NB4 (cell line): Measurements from ENCODE around the gene GIMD1.
"Not testable (repeated sequence)": the region's sequence is repeated elsewhere in the genome, so short reads cannot be mapped to it uniquely, and the experiment has no call there.

Source experiments
- DNase-seq: peaks from one replicate; pipeline ENCODE4 v3.0.0; 2010; ENCODE audit warnings: low read depth
- H3K4me3 ChIP-seq: one replicate; pipeline ENCODE4 v1.5.1; 2011; ENCODE audit warnings: mild to moderate bottlenecking, low read depth, low read length, moderate library complexity
- MYC ChIP-seq: IDR thresholded peaks from 2 replicates; pipeline ENCODE4 v1.6.1; 2011; ENCODE audit warnings: low read depth, low read length
- POLR2A ChIP-seq: IDR thresholded peaks from 2 replicates; pipeline ENCODE4 v1.6.1; 2011; ENCODE audit warnings: mild to moderate bottlenecking; ENCODE audit not compliant: insufficient read length; ENCODE audit errors: extremely low read depth
- TF ChIP-seq, protein P1 (sequence below): IDR thresholded peaks from 2 replicates; pipeline ENCODE4 v1.6.1; 2011; ENCODE audit warnings: low read depth, low read length
- TF ChIP-seq, protein P2 (sequence below): IDR thresholded peaks from one replicate; pipeline ENCODE4 v1.5.1; 2012; ENCODE audit warnings: low read depth, low read length

Gene GIMD1

DNA sequence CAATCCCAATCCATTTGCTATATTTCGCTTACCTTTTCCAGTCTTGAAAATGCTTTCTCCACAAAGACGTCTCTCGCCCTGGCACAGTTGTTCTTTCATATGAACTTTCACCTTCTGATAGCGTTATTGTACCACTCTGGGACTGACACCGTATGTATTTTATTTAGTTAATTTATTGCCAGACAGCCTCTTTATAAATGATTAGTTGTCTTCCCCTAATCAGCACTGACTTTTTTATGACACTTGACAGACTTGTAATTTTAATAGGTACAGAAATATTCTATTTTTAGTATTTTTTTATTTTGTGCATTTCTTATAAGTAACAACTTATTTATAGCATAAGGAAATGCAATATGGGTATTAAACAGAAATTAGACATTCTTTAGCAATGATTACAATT lies at the start of gene GIMD1:
Gene GIMD1, minus strand, starts transcription at position 101 of the 400 bp plus-strand sequence. CDS start 1,343 bp downstream, outside the sequence.
- H3K4me3 ChIP-seq, result no peak within 1 kb of the TSS
- DNase-seq, result no peak
- TF ChIP-seq, protein P1, sequence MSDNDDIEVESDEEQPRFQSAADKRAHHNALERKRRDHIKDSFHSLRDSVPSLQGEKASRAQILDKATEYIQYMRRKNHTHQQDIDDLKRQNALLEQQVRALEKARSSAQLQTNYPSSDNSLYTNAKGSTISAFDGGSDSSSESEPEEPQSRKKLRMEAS, result no peak
- TF ChIP-seq MYC (no peak), POLR2A (no peak)
- TF ChIP-seq, protein P2, sequence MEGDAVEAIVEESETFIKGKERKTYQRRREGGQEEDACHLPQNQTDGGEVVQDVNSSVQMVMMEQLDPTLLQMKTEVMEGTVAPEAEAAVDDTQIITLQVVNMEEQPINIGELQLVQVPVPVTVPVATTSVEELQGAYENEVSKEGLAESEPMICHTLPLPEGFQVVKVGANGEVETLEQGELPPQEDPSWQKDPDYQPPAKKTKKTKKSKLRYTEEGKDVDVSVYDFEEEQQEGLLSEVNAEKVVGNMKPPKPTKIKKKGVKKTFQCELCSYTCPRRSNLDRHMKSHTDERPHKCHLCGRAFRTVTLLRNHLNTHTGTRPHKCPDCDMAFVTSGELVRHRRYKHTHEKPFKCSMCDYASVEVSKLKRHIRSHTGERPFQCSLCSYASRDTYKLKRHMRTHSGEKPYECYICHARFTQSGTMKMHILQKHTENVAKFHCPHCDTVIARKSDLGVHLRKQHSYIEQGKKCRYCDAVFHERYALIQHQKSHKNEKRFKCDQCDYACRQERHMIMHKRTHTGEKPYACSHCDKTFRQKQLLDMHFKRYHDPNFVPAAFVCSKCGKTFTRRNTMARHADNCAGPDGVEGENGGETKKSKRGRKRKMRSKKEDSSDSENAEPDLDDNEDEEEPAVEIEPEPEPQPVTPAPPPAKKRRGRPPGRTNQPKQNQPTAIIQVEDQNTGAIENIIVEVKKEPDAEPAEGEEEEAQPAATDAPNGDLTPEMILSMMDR, result no peak

DNA sequence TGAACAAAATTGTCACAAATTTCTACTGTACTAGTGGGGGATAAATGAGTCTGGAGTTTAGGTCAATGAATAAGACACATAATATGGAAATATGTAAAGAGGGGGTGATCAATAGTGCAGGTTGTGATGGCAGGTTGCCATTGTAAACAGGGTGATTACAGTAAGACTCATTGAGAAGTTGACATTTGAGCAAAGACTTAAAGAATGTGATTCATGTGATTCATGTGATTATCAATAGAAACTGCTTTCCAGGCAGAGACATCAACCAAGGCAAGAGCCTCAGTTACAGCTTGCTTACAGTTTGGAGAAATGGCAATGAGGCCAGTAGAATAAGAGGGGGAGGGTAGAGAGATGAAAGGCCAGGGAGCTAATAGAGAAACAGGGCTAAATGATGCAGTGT lies 45.8 kb upstream of the GIMD1 start:
- no peak for DNase-seq

DNA sequence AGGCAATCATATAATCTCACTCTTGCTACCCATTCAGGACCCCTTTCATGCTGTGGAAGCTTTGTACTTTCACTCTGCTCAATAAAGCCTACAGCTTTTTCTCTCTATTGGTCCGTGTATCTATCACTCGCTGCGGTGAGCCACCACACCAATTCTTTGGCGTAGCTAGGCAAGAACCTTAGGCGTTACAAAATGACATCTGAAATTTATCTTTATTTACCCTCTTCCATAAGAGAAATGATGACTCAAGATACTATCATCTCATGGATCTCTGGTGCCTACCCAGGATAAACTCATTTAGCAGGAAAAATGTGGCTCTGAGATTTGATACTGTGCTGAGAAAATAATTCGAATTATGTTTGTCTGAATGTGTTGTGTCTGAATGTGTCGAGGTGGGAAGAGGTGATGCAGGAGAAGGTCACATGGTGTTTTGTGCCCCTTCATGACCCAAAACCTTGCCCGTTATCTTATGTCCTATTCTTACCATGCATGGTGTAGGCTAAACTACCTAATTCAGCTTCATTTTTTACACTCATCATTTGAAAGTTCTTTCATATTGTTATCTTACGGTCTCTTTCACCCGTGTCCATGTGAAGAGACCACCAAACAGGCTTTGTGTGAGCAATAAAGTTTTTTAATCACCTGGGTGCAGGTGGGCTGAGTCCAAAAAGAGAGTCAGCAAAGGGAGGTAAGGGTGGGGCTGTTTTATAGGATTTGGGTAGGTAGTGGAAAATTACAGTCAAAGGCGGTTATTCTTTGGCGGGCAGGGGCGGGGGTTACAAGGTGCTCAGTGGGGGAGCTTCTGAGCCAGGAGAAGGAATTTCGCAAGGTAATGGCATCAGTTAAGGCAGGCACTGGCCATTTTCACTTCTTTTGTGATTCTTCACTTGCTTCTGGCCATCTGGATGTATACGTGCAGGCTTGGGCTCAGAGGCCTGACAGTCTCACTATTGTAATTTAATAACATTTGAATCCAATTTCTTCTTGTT lies 41.6 kb upstream of the GIMD1 start:
- DNase-seq, result no peak
- H3K4me3 ChIP-seq, result no peak overlapping the region
- TF ChIP-seq, protein P2, result no peak
- TF ChIP-seq, protein P1, result no peak
- no peak for TF ChIP-seq MYC

More for the DNA sequence above, 45.8 kb upstream of the GIMD1 start:
- TF ChIP-seq, protein P2, result no peak
- TF ChIP-seq MYC, result no peak
- TF ChIP-seq, protein P1, result no peak
- H3K4me3 ChIP-seq, result no peak overlapping the region

DNA sequence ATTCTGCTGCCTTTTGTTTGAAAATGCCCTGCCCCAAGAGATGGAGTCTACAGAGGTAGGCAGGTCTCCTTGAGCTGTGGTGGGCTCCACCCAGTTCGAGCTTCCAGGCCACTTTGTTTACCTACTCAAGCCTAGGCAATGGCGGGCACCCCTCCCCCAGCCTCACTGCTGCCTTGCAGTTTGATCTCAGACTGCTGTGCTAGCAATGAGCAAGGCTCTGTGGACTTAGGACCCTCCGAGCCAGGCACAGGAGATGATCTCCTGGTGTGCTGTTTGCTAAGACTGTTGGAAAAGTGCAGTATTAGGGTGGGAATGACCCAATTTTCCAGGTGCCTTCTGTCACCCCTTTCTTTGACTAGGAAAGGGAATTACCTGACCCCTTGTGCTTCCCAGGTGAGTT lies 39.4 kb upstream of the GIMD1 start:
- DNase-seq, H3K4me3 ChIP-seq: not testable (repeated sequence)

DNA sequence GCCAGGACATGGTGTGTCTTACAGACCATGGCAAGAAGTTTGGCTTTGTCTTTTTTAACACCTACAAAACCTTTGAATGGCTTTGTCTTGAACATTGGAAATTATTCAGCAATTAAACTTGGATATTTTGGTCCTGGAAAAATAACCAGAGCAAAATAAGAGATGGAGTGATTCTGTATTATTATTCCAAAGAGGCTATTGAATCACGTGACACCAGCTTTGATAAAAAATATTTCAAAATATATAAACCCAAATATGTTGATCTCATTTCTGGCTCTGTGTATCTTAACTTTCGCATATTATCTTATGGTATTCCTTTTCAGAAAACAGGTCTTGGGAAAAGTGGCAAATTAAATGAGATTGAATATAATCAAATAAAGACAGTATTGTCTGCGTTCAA lies 32.6 kb upstream of the GIMD1 start:
- H3K4me3 ChIP-seq, result no peak overlapping the region
- TF ChIP-seq POLR2A, result no peak
- TF ChIP-seq MYC, result no peak
- TF ChIP-seq, protein P2, result no peak
- TF ChIP-seq, protein P1, result no peak
- no peak for DNase-seq

DNA sequence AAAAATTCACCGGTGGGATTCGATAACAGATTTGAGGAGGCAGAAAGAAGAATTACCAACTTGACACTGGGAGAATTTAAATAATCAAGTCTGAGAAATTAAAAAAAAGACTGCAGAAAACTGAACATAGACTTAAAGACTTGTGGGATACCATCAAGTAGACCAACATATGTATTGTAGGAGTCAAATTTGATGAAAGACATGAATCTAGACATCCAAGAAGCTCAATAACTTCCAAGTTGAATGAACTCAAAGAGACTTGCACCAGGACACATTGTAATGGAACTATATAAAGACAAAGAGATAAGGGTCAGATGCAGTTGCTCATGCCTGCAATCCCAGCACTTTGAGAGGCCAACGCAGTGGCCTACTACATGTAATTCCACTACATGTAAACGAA lies 30.3 kb upstream of the GIMD1 start:
- not testable (repeated sequence) for H3K4me3 ChIP-seq, DNase-seq

DNA sequence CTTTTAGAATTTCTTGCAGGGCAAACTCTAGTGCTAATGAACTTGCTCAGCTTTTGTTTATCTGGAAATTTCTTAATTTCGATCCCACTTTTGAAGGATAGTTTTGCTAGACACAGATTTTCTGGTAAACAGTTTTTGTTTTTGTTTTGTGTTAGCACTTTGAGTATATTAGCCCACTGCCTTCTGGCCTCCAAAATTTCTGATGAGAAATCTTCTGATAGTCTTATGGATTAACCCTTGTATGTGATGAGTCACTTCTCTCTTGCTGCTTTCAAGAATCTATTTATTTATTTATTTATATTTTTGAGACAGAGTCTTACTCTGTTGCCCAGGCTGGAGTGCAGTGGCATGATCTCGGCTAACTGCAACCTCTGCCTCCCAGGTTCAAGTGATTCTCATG lies 27.0 kb upstream of the GIMD1 start:
- H3K4me3 ChIP-seq, result no peak overlapping the region
- no peak for DNase-seq
- TF ChIP-seq, protein P1, result no peak
- TF ChIP-seq, protein P2, result no peak
- no peak for TF ChIP-seq MYC
- TF ChIP-seq POLR2A, result no peak
